Measurements from ENCODE around the gene RTN4RL1.

RTN4RL1 gene

GRCh38 chr17:1939981-1940809 is 84.9 kb downstream of the RTN4RL1 start:
- H3K9me3 ChIP-seq (ENCODE audit: low read length) = no peaks in the 10 kb centered on the region
- peaks cover 9% of the 10 kb centered on the region; the same call in 1 of the 2 replicates for H3K27me3 ChIP-seq (ENCODE audit: insufficient read depth, low read length)
- no peaks in the 10 kb centered on the region for H3F3A ChIP-seq (ENCODE audit: insufficient read depth, low read length)
- TF ChIP-seq CTCF (IDR thresholded peaks at IDR 0.05; ENCODE audit: low read length) (no peak), EZH2 (IDR thresholded peaks at IDR 0.05; ENCODE audit: borderline replicate concordance, low read length) (no peak)
- no peaks in the 10 kb centered on the region for H3K9me2 ChIP-seq (ENCODE audit: low read depth, low read length)
- no peak overlapping the region for H3K9ac ChIP-seq (ENCODE audit: low read length)
- no peaks in the 10 kb centered on the region for H4K20me1 ChIP-seq (ENCODE audit: insufficient read depth, low read length)
- H3K27ac ChIP-seq (ENCODE audit: low read depth, low read length, poor library complexity, severe bottlenecking) = no peak overlapping the region
- no peak overlapping the region for H3K4me3 ChIP-seq (ENCODE audit: low read depth, low read length, poor library complexity, severe bottlenecking)
- H3K4me1 ChIP-seq (ENCODE audit: insufficient read depth, low read length, severe bottlenecking) = no peaks in the 10 kb centered on the region
- H3K4me2 ChIP-seq (ENCODE audit: low read length) = no peak overlapping the region
- no peak overlapping the region for H2AFZ ChIP-seq (ENCODE audit: low read length)
- no peaks in the 10 kb centered on the region for H3K36me3 ChIP-seq (ENCODE audit: insufficient read depth, low read length)
- no peaks in the 10 kb centered on the region for H3K79me2 ChIP-seq (ENCODE audit: insufficient read depth, low read length)

- H3K27me3 ChIP-seq (ENCODE audit: insufficient read depth, low read length) = peaks cover 9% of the 10 kb centered on the region; the same call in 1 of the 2 replicates
Observed at GRCh38 chr17:1937461-1937860, 87.7 kb downstream of the RTN4RL1 start.

GRCh38 chr17:1936766-1937165 is 88.4 kb downstream of the RTN4RL1 start:
- no peak overlapping the region for H3K4me2 ChIP-seq (ENCODE audit: low read length)
- H3F3A ChIP-seq (ENCODE audit: insufficient read depth, low read length) = no peaks in the 10 kb centered on the region
- TF ChIP-seq EZH2 (IDR thresholded peaks at IDR 0.05; ENCODE audit: borderline replicate concordance, low read length) (no peak), CTCF (IDR thresholded peaks at IDR 0.05; ENCODE audit: low read length) (no peak)
- H2AFZ ChIP-seq (ENCODE audit: low read length) = no peak overlapping the region
- peaks cover 9% of the 10 kb centered on the region; the same call in 1 of the 2 replicates for H3K27me3 ChIP-seq (ENCODE audit: insufficient read depth, low read length)
- H3K27ac ChIP-seq (ENCODE audit: low read depth, low read length, poor library complexity, severe bottlenecking) = no peak overlapping the region
- H3K36me3 ChIP-seq (ENCODE audit: insufficient read depth, low read length) = no peaks in the 10 kb centered on the region
- H3K4me1 ChIP-seq (ENCODE audit: insufficient read depth, low read length, severe bottlenecking) = no peaks in the 10 kb centered on the region
- H3K4me3 ChIP-seq (ENCODE audit: low read depth, low read length, poor library complexity, severe bottlenecking) = no peak overlapping the region
- no peaks in the 10 kb centered on the region for H3K9me2 ChIP-seq (ENCODE audit: low read depth, low read length)
- no peaks in the 10 kb centered on the region for H3K79me2 ChIP-seq (ENCODE audit: insufficient read depth, low read length)
- no peak overlapping the region for H3K9ac ChIP-seq (ENCODE audit: low read length)
- H3K9me3 ChIP-seq (ENCODE audit: low read length) = no peaks in the 10 kb centered on the region
- H4K20me1 ChIP-seq (ENCODE audit: insufficient read depth, low read length) = no peaks in the 10 kb centered on the region

More at GRCh38 chr17:1937461-1937860, 87.7 kb downstream of the RTN4RL1 start:
- no peaks in the 10 kb centered on the region for H3K9me2 ChIP-seq (ENCODE audit: low read depth, low read length)
- no peak overlapping the region for H3K4me3 ChIP-seq (ENCODE audit: low read depth, low read length, poor library complexity, severe bottlenecking)
- TF ChIP-seq EZH2 (IDR thresholded peaks at IDR 0.05; ENCODE audit: borderline replicate concordance, low read length) (no peak), CTCF (IDR thresholded peaks at IDR 0.05; ENCODE audit: low read length) (no peak)
- no peak overlapping the region for H3K9ac ChIP-seq (ENCODE audit: low read length)
- H3K4me2 ChIP-seq (ENCODE audit: low read length) = no peak overlapping the region
- H3K79me2 ChIP-seq (ENCODE audit: insufficient read depth, low read length) = no peaks in the 10 kb centered on the region
- no peaks in the 10 kb centered on the region for H4K20me1 ChIP-seq (ENCODE audit: insufficient read depth, low read length)
- no peaks in the 10 kb centered on the region for H3K9me3 ChIP-seq (ENCODE audit: low read length)
- no peaks in the 10 kb centered on the region for H3K36me3 ChIP-seq (ENCODE audit: insufficient read depth, low read length)
- H2AFZ ChIP-seq (ENCODE audit: low read length) = no peak overlapping the region
- H3F3A ChIP-seq (ENCODE audit: insufficient read depth, low read length) = no peaks in the 10 kb centered on the region
- H3K27ac ChIP-seq (ENCODE audit: low read depth, low read length, poor library complexity, severe bottlenecking) = no peak overlapping the region
- H3K4me1 ChIP-seq (ENCODE audit: insufficient read depth, low read length, severe bottlenecking) = no peaks in the 10 kb centered on the region

Data from OCI-LY1 (cell line).